ENCODE data around the gene CSGALNACT2.

The CSGALNACT2 gene

DNA sequence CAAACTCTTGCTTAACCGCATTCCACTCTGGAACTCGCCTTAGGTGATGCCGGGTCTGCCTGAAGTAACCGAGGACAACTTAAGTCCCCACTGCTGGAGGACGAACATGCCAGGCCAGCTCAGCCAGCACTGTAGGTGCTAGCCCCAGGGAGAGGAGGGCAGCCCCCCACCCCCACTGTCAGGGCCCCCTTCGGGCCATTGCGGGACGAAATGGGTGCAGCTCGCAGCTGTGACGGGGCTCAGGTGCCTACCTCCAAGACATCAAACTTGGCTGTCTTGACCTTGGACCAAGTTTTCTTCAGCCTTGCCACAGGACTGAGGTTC is 60.4 kb downstream of the CSGALNACT2 start:
- TF ChIP-seq, protein P1, sequence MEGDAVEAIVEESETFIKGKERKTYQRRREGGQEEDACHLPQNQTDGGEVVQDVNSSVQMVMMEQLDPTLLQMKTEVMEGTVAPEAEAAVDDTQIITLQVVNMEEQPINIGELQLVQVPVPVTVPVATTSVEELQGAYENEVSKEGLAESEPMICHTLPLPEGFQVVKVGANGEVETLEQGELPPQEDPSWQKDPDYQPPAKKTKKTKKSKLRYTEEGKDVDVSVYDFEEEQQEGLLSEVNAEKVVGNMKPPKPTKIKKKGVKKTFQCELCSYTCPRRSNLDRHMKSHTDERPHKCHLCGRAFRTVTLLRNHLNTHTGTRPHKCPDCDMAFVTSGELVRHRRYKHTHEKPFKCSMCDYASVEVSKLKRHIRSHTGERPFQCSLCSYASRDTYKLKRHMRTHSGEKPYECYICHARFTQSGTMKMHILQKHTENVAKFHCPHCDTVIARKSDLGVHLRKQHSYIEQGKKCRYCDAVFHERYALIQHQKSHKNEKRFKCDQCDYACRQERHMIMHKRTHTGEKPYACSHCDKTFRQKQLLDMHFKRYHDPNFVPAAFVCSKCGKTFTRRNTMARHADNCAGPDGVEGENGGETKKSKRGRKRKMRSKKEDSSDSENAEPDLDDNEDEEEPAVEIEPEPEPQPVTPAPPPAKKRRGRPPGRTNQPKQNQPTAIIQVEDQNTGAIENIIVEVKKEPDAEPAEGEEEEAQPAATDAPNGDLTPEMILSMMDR (conservative IDR thresholded peaks at IDR 0.05; ENCODE audit: low read depth, low read length), result no peak
- no peak for DNase-seq (ENCODE audit: low read depth)
- no peak overlapping the region for H3K4me3 ChIP-seq (ENCODE audit: low read length)

DNA sequence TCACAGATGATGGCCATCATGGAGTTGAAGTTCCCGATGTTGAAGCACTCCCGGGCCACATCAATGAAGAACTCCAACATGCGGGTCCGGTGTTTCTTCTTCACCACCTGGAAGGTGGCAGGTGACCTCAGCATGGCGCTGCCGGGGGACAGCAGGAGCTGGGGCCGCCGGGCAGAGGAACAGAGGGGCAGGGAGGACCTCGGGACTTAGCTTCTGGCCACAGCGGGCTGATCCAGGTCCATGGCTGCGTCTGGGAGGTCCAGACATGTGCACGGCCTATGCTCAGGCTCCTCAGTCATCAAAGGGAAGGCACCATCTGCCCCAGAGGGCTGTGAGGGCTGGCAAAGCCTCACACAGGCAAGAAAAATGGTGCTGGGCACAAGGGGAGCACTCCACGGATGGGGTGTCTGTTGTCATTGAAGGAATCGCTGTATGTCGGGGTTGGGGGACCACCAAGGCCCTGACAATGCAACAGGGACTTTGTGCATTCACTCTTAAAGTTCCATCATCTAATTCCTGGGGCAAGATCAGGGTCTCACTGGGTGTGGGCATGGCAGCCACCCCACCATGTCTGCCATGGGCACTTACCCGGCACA is 60.9 kb downstream of the CSGALNACT2 start:
- no peak overlapping the region for H3K4me3 ChIP-seq (ENCODE audit: low read length)
- no peak for DNase-seq (ENCODE audit: low read depth)
- TF ChIP-seq, protein P1 (conservative IDR thresholded peaks at IDR 0.05; ENCODE audit: low read depth, low read length), result no peak

DNA sequence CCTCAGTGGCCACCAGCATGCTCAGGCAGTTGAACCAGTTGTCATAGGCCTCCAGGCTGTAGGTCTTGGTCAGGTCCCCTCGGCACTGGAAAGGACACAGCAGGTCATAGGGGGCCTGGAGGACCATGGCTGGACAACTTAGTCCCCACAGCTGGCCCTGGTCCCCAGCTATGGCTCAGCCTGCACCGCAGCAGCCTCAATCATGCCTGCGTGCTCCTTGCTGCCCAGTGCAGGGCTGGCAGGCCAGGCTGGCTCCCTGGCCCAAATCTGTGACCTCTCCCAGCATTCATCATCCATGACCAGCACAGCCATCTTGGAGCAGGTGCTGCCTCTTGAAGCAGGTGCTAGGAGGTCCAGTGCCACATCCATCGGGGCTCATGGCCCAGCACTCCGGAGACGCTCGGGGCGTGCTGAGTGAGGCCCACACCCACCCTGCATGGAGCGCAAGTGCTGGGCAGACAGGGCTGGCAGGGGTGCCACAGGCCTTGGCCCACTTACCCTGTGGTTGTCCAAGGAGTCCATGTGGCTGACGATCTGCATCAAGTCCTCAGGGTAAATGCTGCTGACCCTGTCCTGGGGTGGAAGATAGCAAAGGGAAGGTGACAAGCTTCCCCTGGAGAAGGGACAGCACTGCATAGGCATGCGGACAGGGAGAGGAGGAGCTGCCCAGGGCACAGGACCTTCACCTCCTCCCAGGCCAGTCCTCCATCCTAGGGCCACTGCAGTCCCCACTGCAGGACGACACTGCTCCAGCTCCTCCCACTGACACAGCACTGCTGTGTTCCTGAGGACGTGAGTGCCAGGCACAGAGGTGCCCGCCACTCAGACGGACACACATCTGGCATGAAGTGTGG is 61.7 kb downstream of the CSGALNACT2 start:
- TF ChIP-seq, protein P1 (conservative IDR thresholded peaks at IDR 0.05; ENCODE audit: low read depth, low read length), result no peak
- no peak for DNase-seq (ENCODE audit: low read depth)

DNA sequence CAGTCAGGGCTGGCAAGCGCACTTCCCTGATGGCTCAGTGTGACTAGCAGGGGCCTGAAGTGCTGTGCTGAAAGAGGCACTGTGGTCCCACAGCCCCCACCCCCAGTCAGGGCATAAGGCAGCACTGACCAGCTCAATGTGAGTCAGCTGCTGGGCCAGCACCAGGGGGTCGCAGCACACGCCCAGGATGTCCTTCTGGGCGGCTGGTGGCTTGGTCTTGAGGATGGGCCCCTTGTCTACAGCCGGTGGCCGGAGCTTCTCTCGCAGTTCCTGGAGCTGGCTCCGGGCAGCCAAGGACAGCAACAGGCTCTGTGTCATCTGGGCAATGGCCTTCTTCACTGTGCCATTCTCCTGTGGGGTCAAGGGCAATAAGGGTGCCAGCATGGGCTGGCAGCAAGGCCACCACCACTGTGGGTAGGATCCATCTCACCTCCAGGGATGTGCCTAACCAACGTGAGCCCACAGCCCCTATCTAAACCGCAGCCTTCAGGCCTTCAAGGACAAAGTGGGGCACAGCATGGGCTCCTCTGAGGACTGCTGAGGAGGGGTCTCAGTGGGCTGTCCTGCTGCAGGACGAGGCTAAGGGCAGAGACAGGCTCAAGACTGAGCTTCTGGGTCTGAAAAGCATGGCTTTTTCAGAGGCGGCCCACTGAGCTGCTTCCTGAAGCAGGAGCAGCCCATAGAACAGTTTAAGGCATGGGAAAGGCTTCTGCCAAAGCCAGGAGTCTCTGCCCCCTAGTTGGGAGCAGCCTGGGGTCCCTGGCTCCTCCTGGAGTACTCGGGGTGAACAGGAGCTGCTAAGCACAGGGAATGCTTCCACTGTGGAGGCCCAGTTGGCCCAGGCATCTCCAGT is 62.5 kb downstream of the CSGALNACT2 start:
- no peak for DNase-seq (ENCODE audit: low read depth)
- TF ChIP-seq, protein P1 (conservative IDR thresholded peaks at IDR 0.05; ENCODE audit: low read depth, low read length), result no peak
- no peak overlapping the region for H3K4me3 ChIP-seq (ENCODE audit: low read length)

More for the DNA sequence above, 61.7 kb downstream of the CSGALNACT2 start:
- no peak overlapping the region for H3K4me3 ChIP-seq (ENCODE audit: low read length)

DNA sequence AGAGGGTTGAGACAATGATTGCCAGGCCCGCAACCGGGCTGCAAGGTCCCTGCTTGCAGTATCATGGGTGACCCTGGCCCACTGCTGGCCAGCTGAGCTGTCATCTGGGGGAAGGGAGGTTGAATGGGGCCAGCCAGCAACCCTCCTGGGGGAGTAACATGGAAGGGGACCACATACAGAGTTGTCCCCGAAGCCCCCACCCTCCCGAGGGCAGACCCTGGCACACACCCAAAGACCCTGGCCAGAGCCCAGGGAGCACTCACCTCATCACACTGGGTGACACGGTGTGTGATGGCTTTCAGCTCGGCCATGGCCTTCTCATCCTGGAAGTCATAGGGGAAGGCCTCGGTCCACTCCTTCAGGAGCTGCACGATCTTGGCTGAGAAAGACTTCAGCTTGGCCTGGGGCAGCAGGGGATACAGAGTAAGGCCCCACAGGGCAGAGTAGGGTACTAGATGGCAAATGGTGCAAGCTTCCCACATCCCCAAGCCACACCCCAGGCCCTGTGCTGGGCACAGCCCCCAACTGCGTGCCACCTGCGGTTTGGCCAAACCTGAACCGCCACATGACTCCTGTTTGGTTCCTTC is 63.4 kb downstream of the CSGALNACT2 start:
- TF ChIP-seq, protein P1 (conservative IDR thresholded peaks at IDR 0.05; ENCODE audit: low read depth, low read length), result no peak
- H3K4me3 ChIP-seq (ENCODE audit: low read length), result peak overlapping the region; percentile 52

DNA sequence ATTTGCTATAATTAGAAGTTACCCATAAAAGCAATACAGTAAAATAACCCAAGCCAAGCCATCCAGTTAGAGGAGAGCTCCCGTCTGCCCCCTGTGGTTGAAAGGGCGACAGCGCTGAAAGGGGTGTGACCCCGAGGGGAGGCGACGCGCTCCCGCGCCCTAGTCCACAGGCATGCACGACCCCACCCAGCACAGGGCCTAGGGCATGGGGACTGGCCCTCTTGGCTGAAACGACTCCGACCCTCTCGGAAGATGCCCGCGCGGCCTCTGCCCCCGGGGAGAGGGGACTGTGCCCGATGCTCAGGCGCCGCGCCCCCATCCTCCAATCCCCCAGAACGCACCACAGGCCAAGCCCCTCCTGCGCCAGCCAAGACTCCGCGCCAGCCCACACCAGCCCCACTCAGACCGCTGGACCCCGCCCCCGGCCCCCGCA is 64.0 kb downstream of the CSGALNACT2 start:
- TF ChIP-seq, protein P1 (conservative IDR thresholded peaks at IDR 0.05; ENCODE audit: low read depth, low read length), result peak; percentile 82
- DNase-seq (ENCODE audit: low read depth), result no peak
- H3K4me3 ChIP-seq (ENCODE audit: low read length), result peak overlapping the region; percentile 52

More for the DNA sequence above, 63.4 kb downstream of the CSGALNACT2 start:
- DNase-seq (ENCODE audit: low read depth), result no peak

Measured in retinal pigment epithelial cell (primary cell).